ENCODE data around the gene SRRM4.

Gene SRRM4

GRCh38 chr12:119204671-119205285 is 223.4 kb downstream of the SRRM4 start:
- no peak overlapping the region for H3K27ac ChIP-seq

DNA sequence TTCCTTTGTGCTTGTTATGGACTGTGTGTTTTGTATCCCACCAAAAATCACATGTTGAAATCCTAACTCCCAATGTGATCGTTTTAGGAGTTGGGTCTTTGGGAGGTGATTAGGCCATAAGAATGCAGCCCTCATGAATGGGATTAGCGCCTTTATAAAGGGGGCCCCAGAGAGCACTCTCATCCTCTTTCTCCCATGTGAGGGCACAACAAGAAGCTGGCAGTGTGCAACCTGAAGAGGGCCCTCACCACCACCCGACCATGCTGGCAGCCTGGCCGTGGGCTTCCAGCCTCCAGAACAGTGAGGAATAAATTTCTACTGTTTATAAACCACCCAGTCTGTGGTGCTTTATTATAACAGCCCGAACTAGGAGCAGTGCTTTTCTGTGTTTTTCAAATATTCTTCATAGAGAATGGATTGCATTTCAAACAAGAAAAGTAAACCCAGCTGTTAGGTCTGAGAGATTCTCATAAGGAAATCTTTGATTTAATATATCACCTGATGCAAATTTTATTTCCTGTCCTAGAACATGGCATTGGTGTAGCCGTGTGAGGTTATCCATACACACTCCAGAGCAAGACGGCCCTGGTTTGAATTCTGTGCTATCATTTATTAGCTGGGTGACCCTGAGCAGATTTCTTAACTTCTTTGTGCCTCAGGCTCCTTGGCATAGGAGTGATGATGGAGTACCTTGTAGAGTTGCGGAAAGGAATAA is 225.2 kb downstream of the SRRM4 start:
- H3K27ac ChIP-seq, result no peak overlapping the region
- H3K27me3 ChIP-seq (ENCODE audit: control insufficient read depth, insufficient read depth, low read length), result no peaks in the 10 kb centered on the region
- no peaks in the 10 kb centered on the region for H3K9me3 ChIP-seq (ENCODE audit: control insufficient read depth, low read length)
- H3K4me1 ChIP-seq, result peaks cover 6% of the 10 kb centered on the region
- no peak for TF ChIP-seq CTCF (IDR thresholded peaks at IDR 0.05)
- H3K36me3 ChIP-seq (ENCODE audit: control insufficient read depth, insufficient read depth, low read length), result no peaks in the 10 kb centered on the region
- no peak overlapping the region for H3K4me3 ChIP-seq (ENCODE audit: low read depth, low read length)
- H3K4me2 ChIP-seq (ENCODE audit: low read length), result no peak overlapping the region
- H3K9ac ChIP-seq, result no peak overlapping the region
- no peak overlapping the region for H2AFZ ChIP-seq
- no peaks in the 10 kb centered on the region for H3K79me2 ChIP-seq

More at GRCh38 chr12:119204671-119205285, 223.4 kb downstream of the SRRM4 start:
- Histone ChIP-seq H3K36me3 (ENCODE audit: control insufficient read depth, insufficient read depth, low read length) (no peaks in the 10 kb centered on the region), H3K4me1 (peaks cover 6% of the 10 kb centered on the region), H3K4me3 (ENCODE audit: low read depth, low read length) (no peak overlapping the region), H2AFZ (no peak overlapping the region), H3K79me2 (no peaks in the 10 kb centered on the region), H3K9ac (no peak overlapping the region), H3K27me3 (ENCODE audit: control insufficient read depth, insufficient read depth, low read length) (no peaks in the 10 kb centered on the region), H3K4me2 (ENCODE audit: low read length) (no peak overlapping the region), H3K9me3 (ENCODE audit: control insufficient read depth, low read length) (no peaks in the 10 kb centered on the region)
- TF ChIP-seq CTCF (IDR thresholded peaks at IDR 0.05), result no peak

GRCh38 chr12:119207063-119207560 is 225.8 kb downstream of the SRRM4 start:
- Histone ChIP-seq H3K79me2 (no peaks in the 10 kb centered on the region), H3K36me3 (ENCODE audit: control insufficient read depth, insufficient read depth, low read length) (no peaks in the 10 kb centered on the region), H3K9me3 (ENCODE audit: control insufficient read depth, low read length) (no peaks in the 10 kb centered on the region), H3K9ac (no peak overlapping the region), H3K27me3 (ENCODE audit: control insufficient read depth, insufficient read depth, low read length) (no peaks in the 10 kb centered on the region), H3K4me1 (peaks cover 6% of the 10 kb centered on the region), H3K4me3 (ENCODE audit: low read depth, low read length) (no peak overlapping the region), H3K4me2 (ENCODE audit: low read length) (no peak overlapping the region), H3K27ac (no peak overlapping the region), H2AFZ (no peak overlapping the region)
- no peak for TF ChIP-seq CTCF (IDR thresholded peaks at IDR 0.05)

GRCh38 chr12:119208626-119209061 is 227.3 kb downstream of the SRRM4 start:
- Histone ChIP-seq H3K9me3 (ENCODE audit: control insufficient read depth, low read length) (no peaks in the 10 kb centered on the region), H3K36me3 (ENCODE audit: control insufficient read depth, insufficient read depth, low read length) (no peaks in the 10 kb centered on the region), H3K4me2 (ENCODE audit: low read length) (no peak overlapping the region), H3K27me3 (ENCODE audit: control insufficient read depth, insufficient read depth, low read length) (no peaks in the 10 kb centered on the region), H3K79me2 (no peaks in the 10 kb centered on the region), H3K27ac (no peak overlapping the region), H3K9ac (no peak overlapping the region), H3K4me3 (ENCODE audit: low read depth, low read length) (no peak overlapping the region), H3K4me1 (peaks cover 6% of the 10 kb centered on the region), H2AFZ (no peak overlapping the region)
- TF ChIP-seq CTCF (IDR thresholded peaks at IDR 0.05), result no peak

Measured in parathyroid adenoma (tissue), 2 donors.